Subcutaneous preadipocyte (primary cell): ENCODE data around the gene NGLY1. TPM values are rescaled to one million over a fixed set of nuclear protein-coding genes. Genes with fewer than 3 reads are reported as not detected.

Source experiments
- small RNA-seq: library from RNA; depleted of rRNA; stranded (forward); fragments of <200 nt; gene quantifications from one replicate; pipeline ENCODE3, GENCODE V24; 2012
- total RNA-seq: library from RNA; depleted of rRNA; stranded (reverse); fragments of >200 nt; gene quantifications from 2 replicates; pipeline ENCODE4 v1.2.3, GENCODE V29; 2012

Gene NGLY1
- total RNA-seq, result 23.1 and 31.7 TPM in 2 replicates

GRCh38 chr3:25782938-25783660 lies at the start of gene NGLY1:
Gene NGLY1, minus strand, starts transcription at chr3:25783443. Its CDS starts 53 bp downstream, at chr3:25783390.

GRCh38 chr3:25789596-25790556 lies 6.6 kb upstream of the NGLY1 start, which contains the start of gene OXSM:
Gene OXSM, plus strand, starts transcription at chr3:25790090. Its CDS starts 931 bp downstream, at chr3:25791021.

Small RNA genes lying within 50 kb of the gene (small RNA-seq; reads per million reads assigned to genes)
- not detected for gene CRIP1P2

Other genes with a start within 250 kb of the NGLY1 start
- 55.1 and 69.0 TPM in 2 replicates for gene TOP2B, start 118.5 kb downstream of the NGLY1 start, total RNA-seq
- gene OXSM, start 6.6 kb upstream of the NGLY1 start, total RNA-seq, result 7.3 and 9.2 TPM in 2 replicates